GM19467 (cell line): ENCODE measurements around the gene NUBPL.
"Not testable (repeated sequence)": the region's sequence is repeated elsewhere in the genome, so short reads cannot be mapped to it uniquely, and the experiment has no call there.

Experiments used
- ATAC-seq: cut with Tn5 transposase; IDR thresholded peaks from one replicate; pipeline ENCODE4 v1.9.1; 2021; ENCODE audit warnings: mild to moderate bottlenecking, moderate library complexity; ENCODE audit not compliant: unreplicated experiment

The NUBPL gene

GRCh38 chr14:31576949-31577348 lies 15.7 kb downstream of the NUBPL start:
- no peak for ATAC-seq

- ATAC-seq = no peak
Observed at GRCh38 chr14:31578266-31578665, 17.1 kb downstream of the NUBPL start.

GRCh38 chr14:31578792-31579501 lies 17.7 kb downstream of the NUBPL start:
- no peak for ATAC-seq

GRCh38 chr14:31580234-31580633 lies 19.0 kb downstream of the NUBPL start:
- ATAC-seq = no peak

- no peak for ATAC-seq
Observed at GRCh38 chr14:31582286-31582691, 21.1 kb downstream of the NUBPL start.

GRCh38 chr14:31582836-31583452 lies 21.7 kb downstream of the NUBPL start:
- ATAC-seq = no peak

GRCh38 chr14:31590206-31590605 lies 29.0 kb downstream of the NUBPL start:
- no peak for ATAC-seq

GRCh38 chr14:31592122-31592521 lies 30.9 kb downstream of the NUBPL start:
- ATAC-seq = no peak

GRCh38 chr14:31592631-31593030 lies 31.4 kb downstream of the NUBPL start:
- no peak for ATAC-seq

- ATAC-seq = no peak
Observed at GRCh38 chr14:31596342-31597095, 35.3 kb downstream of the NUBPL start.

- no peak for ATAC-seq
Observed at GRCh38 chr14:31605702-31606101, 44.5 kb downstream of the NUBPL start.

- no peak for ATAC-seq
Observed at GRCh38 chr14:31611778-31612433, 50.7 kb downstream of the NUBPL start.

GRCh38 chr14:31613188-31613587 lies 52.0 kb downstream of the NUBPL start:
- no peak for ATAC-seq

GRCh38 chr14:31618884-31619283 lies 57.7 kb downstream of the NUBPL start:
- not testable (repeated sequence) for ATAC-seq

GRCh38 chr14:31619440-31619839 lies 58.2 kb downstream of the NUBPL start:
- no peak for ATAC-seq

GRCh38 chr14:31620898-31621297 lies 59.7 kb downstream of the NUBPL start:
- ATAC-seq = not testable (repeated sequence)

- no peak for ATAC-seq
Observed at GRCh38 chr14:31622060-31622459, 60.9 kb downstream of the NUBPL start.

- ATAC-seq = not testable (repeated sequence)
Observed at GRCh38 chr14:31652900-31653299, 91.7 kb downstream of the NUBPL start.

GRCh38 chr14:31657917-31658316 lies 96.7 kb downstream of the NUBPL start:
- ATAC-seq = no peak

GRCh38 chr14:31659278-31659677 lies 98.1 kb downstream of the NUBPL start:
- no peak for ATAC-seq

- ATAC-seq = peak; percentile 56
Observed at GRCh38 chr14:31660191-31660590, 99.0 kb downstream of the NUBPL start.
